Coronary artery (tissue), 2 donors: ENCODE measurements around the gene BIRC7.

ENCODE experiments used
- DNase-seq: peaks from one replicate; pipeline ENCODE4 v3.0.0-alpha.2; 2017; ENCODE audit warnings: low spot score
- H3K27ac ChIP-seq, 2 donors: fragments of 200-600 bp; sonication (generic); one replicate each; pipeline ENCODE4 v1.5.1; 2016 to 2019
- H3K4me3 ChIP-seq: fragments of 200-600 bp; sonication (generic); 2 replicates; pipeline ENCODE4 v1.5.1; 2016; ENCODE audit warnings: mild to moderate bottlenecking, moderate library complexity
- TF ChIP-seq, protein P1 (sequence below): fragments of 200-600 bp; sonication (generic); IDR thresholded peaks from one replicate; pipeline ENCODE4 v1.5.1; 2019; ENCODE audit warnings: antibody characterized with exemption

BIRC7 gene

DNA sequence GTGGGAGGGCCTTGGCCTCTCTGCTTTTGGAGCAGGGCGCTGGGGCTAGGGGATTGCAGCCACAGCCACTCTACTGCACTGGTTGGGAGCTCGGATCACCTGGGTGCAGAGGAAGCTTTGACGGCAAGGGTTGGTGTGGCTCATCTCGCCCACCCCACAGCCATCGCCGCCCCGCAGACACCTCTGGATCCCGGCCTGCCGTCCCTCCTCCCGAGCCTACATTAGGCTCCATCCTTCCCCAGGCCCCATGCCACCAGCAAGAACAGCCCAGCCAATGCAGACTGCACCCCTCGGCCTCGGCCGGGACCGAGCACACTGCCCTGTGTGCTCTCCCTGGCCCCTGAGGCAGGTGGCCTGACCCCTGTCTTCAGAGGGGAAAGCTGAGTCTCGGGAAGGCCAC, 24.8 kb downstream of the BIRC7 start:
- Histone ChIP-seq H3K27ac (no peak overlapping the region), H3K4me3 (no peak overlapping the region)
- TF ChIP-seq, protein P1, sequence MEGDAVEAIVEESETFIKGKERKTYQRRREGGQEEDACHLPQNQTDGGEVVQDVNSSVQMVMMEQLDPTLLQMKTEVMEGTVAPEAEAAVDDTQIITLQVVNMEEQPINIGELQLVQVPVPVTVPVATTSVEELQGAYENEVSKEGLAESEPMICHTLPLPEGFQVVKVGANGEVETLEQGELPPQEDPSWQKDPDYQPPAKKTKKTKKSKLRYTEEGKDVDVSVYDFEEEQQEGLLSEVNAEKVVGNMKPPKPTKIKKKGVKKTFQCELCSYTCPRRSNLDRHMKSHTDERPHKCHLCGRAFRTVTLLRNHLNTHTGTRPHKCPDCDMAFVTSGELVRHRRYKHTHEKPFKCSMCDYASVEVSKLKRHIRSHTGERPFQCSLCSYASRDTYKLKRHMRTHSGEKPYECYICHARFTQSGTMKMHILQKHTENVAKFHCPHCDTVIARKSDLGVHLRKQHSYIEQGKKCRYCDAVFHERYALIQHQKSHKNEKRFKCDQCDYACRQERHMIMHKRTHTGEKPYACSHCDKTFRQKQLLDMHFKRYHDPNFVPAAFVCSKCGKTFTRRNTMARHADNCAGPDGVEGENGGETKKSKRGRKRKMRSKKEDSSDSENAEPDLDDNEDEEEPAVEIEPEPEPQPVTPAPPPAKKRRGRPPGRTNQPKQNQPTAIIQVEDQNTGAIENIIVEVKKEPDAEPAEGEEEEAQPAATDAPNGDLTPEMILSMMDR: no peak
- no peak for DNase-seq

DNA sequence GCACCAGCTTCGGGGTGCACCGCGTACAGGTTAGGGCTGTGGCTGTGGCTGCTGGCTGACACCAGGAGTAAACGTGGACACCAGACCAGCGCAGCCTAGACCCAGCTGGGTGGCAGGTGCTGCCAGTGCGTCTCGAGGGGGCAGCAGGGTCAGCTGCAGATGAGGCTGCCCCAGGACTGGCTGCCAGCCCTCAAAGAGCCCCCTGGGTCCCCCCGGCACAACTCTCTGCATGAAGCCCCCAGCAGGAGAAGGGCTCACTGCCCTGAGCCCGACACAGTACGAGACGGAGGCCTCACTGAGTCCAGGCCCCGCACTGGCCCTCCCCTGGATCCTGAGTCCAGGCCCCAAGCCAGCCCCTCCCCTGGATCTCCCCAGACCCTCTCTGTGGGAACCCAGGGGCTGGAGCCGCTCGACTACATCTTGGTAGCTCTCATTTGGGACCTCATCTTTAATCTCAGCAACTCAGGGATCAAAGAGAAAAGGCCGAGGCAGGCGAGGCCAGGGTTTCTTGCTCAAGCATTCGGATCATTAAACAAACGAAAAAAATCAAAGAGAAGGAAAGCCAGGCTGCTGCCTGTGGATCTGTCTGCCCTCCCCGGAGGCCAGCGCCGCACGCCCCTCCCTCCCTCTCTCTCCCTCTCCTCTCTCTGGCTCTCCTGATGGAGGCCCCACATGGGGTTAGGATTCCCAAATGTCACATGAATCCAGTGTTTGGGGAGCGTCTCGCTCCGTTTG, 25.5 kb downstream of the BIRC7 start:
- Histone ChIP-seq H3K27ac (no peak overlapping the region), H3K4me3 (no peak overlapping the region)
- DNase-seq: no peak
- TF ChIP-seq, protein P1: no peak

DNA sequence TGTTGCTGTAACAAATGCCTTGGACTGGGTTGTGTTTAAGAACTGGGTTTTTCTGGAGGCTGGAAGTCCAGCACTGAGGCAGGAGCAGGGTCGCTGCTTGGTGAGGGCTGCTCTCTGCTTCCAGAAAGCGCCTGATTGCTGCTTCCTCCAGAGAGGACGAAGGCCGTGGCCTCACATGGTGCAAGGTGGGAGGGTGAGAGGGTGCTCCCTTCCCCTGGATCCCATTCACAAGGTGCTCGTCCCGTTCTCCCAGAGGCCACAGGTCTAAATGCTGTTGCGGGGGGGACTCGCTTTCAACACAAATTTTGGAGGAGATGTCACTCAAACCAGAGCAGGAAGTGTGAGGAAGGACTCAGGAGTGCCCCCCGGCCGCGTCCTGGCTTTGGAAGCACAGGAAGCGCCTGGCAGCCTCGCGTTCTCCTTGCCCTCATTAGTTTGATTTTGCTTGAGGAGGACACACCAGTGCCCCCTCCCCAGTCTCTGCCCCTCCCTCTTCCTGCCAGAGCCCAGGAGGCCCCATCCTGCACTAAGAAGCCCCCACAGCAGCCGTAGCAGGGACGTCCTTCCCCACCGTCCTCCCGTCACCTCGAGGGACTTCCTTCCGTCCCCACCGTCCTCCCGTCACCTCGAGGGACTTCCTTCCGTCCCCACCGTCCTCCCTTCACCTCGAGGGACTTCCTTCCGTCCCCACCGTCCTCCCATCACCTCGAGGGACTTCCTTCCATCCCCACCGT, 26.3 kb downstream of the BIRC7 start:
- Histone ChIP-seq H3K27ac (no peak overlapping the region), H3K4me3 (no peak overlapping the region)
- DNase-seq: no peak
- TF ChIP-seq, protein P1: no peak

DNA sequence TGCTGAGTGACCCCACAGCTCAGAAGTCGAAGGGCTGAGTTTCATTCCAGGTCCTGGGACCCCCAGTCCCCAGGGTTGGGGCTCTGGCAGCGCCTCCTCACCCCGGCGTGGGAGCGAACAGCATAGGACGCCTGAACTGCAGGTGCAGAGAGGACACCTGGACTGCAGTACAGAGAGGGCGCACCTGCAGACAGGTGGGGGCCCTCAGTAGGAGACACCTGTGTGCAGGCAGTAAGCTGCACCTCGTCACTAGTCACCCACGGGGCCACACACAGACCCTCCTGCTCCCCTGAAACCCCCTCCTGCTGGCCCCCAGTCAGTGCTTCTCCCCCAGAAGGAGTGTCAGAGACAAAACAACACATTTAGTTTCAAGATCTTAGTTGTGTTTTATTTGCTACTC, 27.1 kb downstream of the BIRC7 start:
- DNase-seq: no peak
- Histone ChIP-seq H3K4me3 (no peak overlapping the region), H3K27ac (no peak overlapping the region)
- TF ChIP-seq, protein P1: no peak

DNA sequence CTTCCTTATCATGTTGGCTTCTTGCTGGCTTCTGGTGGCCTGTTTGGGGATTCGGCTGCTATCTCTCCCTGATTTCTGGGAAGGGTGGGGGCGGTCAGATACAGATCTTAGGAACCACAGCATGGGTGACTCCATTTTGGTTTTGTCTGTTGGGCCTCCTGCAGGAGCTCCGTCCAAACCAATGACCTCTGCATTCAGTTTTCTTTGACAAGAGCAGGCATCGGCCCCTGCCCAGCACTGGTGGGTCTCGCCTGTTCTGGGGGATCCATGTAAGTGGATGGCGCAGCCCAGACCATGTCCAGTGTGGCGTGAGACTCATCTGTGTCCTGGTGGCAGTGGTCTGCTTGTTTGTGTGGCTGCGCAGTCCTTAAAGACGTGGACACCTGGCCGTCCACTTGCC, 28.3 kb downstream of the BIRC7 start:
- Histone ChIP-seq H3K4me3 (no peak overlapping the region), H3K27ac (no peak overlapping the region)
- DNase-seq: no peak
- TF ChIP-seq, protein P1: no peak

DNA sequence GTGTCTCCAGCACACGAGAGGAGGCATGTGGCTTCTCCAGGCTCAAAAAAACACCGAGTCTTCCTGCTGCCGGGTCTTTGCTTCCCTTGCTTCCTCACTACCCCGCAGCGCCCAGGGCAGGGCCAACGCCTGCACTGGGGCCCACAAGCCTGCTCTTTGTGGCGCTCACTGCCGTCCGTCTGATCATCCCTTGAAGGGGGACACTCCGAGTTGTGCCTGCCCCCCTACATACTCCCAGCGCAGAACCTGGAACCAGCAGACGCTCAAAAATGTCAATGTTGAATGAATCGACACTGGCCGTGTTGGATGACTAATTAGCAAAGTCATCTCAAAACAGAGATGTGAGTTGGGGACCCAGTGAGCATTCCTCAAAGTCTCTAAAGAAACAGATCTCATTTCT, 28.8 kb downstream of the BIRC7 start:
- no peak overlapping the region for H3K4me3 ChIP-seq
- no peak overlapping the region for H3K27ac ChIP-seq
- no peak for DNase-seq
- TF ChIP-seq, protein P1: no peak
